ENCODE measurements around the gene ABCF2. TPM values are rescaled to one million over a fixed set of nuclear protein-coding genes. Genes with fewer than 3 reads are reported as not detected.
A peak's percentile ranks its signal among the peaks of the same experiment; 100 is the strongest.

ABCF2 gene
- total and polyA plus RNA-seq, 8 donors: 7.1 to 13.6 (median 11.0) TPM

GRCh38 chr7:151260471-151260870 is 33.5 kb upstream of the ABCF2 start:
- intact Hi-C loops (cut with DNase I): no loop called here
- 71 to 78% methylated on average over 11 of the region's 11 CpGs for WGBS, 2 donors
- no peak for FAIRE-seq
- no peaks in the 10 kb centered on the region for H3K4me1 ChIP-seq
- TF ChIP-seq, protein P1, sequence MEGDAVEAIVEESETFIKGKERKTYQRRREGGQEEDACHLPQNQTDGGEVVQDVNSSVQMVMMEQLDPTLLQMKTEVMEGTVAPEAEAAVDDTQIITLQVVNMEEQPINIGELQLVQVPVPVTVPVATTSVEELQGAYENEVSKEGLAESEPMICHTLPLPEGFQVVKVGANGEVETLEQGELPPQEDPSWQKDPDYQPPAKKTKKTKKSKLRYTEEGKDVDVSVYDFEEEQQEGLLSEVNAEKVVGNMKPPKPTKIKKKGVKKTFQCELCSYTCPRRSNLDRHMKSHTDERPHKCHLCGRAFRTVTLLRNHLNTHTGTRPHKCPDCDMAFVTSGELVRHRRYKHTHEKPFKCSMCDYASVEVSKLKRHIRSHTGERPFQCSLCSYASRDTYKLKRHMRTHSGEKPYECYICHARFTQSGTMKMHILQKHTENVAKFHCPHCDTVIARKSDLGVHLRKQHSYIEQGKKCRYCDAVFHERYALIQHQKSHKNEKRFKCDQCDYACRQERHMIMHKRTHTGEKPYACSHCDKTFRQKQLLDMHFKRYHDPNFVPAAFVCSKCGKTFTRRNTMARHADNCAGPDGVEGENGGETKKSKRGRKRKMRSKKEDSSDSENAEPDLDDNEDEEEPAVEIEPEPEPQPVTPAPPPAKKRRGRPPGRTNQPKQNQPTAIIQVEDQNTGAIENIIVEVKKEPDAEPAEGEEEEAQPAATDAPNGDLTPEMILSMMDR (IDR thresholded peaks at IDR 0.05): no peak
- H3K27me3 ChIP-seq: no peaks in the 10 kb centered on the region
- H3K4me3 ChIP-seq: no peak overlapping the region
- ATAC-seq: no peak
- H3K27ac ChIP-seq: no peak overlapping the region
- DNase-seq: no peak
- H3K36me3 ChIP-seq: no peaks in the 10 kb centered on the region
- H3K9me3 ChIP-seq: no peaks in the 10 kb centered on the region

GRCh38 chr7:151257990-151258389 is 31.0 kb upstream of the ABCF2 start:
- intact Hi-C loops (cut with DNase I): no loop called here
- no peak overlapping the region for H3K27ac ChIP-seq
- H3K36me3 ChIP-seq: no peaks in the 10 kb centered on the region
- TF ChIP-seq, protein P1 (IDR thresholded peaks at IDR 0.05): no peak
- ATAC-seq (no peak), FAIRE-seq (no peak), DNase-seq (no peak)
- H3K4me1 ChIP-seq: no peaks in the 10 kb centered on the region
- WGBS, 2 donors: 86 to 90% methylated on average over 7 of the region's 7 CpGs
- H3K4me3 ChIP-seq: no peak overlapping the region
- H3K9me3 ChIP-seq: no peaks in the 10 kb centered on the region
- H3K27me3 ChIP-seq: no peaks in the 10 kb centered on the region

DNA sequence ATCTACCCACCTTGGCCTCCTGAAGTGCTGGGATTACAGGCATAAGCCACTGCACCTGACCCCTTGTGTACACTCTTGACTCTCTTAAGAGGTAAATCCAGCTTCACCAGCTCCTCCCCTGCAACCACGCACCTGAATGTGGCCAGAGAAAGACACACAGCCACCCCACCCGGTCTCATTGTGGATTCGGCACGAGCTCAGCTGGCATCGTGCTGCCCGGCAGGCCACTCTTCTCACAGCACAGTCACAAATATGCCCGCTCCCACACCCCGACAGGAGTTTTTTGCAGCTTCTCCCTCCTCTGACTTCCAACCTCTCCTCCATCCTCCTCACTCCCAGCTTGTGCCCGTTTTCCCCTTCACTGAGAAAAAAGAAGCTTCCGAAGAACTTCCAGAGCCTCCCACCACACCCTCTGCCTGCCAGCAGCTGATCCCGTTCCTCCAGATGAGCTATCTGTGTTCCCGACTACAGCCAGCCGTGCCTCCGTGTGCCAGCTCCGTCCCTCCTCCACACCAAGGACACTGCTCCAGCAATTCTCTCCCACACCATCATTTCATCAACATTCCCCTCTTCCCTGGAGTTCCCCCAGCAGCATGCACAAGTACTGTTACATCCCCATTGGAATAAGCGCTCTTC is 29.5 kb upstream of the ABCF2 start:
- H3K4me1 ChIP-seq: no peaks in the 10 kb centered on the region
- no peaks in the 10 kb centered on the region for H3K9me3 ChIP-seq
- TF ChIP-seq, protein P1 (IDR thresholded peaks at IDR 0.05): no peak
- H3K27ac ChIP-seq: no peak overlapping the region
- H3K27me3 ChIP-seq: no peaks in the 10 kb centered on the region
- intact Hi-C loops (cut with DNase I): no loop called here
- 39 to 52% methylated on average over 16 of the region's 16 CpGs for WGBS, 2 donors
- DNase-seq (no peak), ATAC-seq (no peak), FAIRE-seq (no peak)
- no peak overlapping the region for H3K4me3 ChIP-seq
- no peaks in the 10 kb centered on the region for H3K36me3 ChIP-seq

- Histone ChIP-seq H3K36me3 (no peaks in the 10 kb centered on the region), H3K4me1 (peaks cover 4 to 9% (median 6%) of the 10 kb centered on the region in 3 donors), H3K9me3 (no peaks in the 10 kb centered on the region), H3K4me3 (no peak overlapping the region), H3K27me3 (no peaks in the 10 kb centered on the region), H3K27ac (no peak overlapping the region)
- FAIRE-seq (no peak), ATAC-seq (no peak), DNase-seq (peak in 1 of 6 donors; percentile 3)
- 69% methylated on average over 7 of the region's 7 CpGs for WGBS, 2 donors
- TF ChIP-seq, protein P1 (IDR thresholded peaks at IDR 0.05): no peak
- intact Hi-C loops (cut with DNase I): no loop called here
These were observed 28.4 kb upstream of the ABCF2 start for GRCh38 chr7:151255390-151255789.

DNA sequence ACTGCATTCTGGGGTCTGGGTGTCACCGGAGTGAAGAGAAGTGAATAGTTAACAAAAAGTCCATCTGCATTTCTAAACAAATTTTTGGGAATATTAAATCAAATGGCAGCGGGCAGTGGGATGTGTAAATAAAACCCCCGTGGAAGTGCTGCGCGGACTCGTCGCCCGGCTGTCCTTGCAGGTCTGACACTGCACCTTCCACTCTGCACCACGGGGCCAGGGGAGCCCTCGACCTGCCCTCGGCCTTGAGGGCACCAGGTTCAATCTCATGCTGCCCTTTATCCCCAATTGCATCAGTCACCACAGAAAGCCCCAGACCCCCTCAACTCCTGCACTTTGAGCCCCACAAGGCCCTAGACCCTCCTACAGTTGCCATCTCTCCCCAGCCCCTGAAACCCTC is 27.8 kb upstream of the ABCF2 start:
- FAIRE-seq (no peak), ATAC-seq (no peak), DNase-seq (no peak)
- Histone ChIP-seq H3K4me3 (no peak overlapping the region), H3K27me3 (no peaks in the 10 kb centered on the region), H3K9me3 (no peaks in the 10 kb centered on the region), H3K27ac (no peak overlapping the region), H3K4me1 (peaks cover 10% of the 10 kb centered on the region in 3 donors), H3K36me3 (no peaks in the 10 kb centered on the region)
- TF ChIP-seq, protein P1 (IDR thresholded peaks at IDR 0.05): no peak
- 76 to 81% methylated on average over 11 of the region's 11 CpGs for WGBS, 2 donors
- intact Hi-C loops (cut with DNase I): no loop called here
